NCI-H2196 treated with DMSO at 0.1 percent for 48 hours (cell line): ENCODE data around the gene CSNK1G3.
"Not testable (repeated sequence)": the region's sequence is repeated elsewhere in the genome, so short reads cannot be mapped to it uniquely, and the experiment has no call there.

Source experiments
- DNase-seq: peaks from one replicate; lab custom pipeline; 2025; ENCODE audit not compliant: unreplicated experiment; lab: John Stamatoyannopoulos, UW

CSNK1G3 gene

DNA sequence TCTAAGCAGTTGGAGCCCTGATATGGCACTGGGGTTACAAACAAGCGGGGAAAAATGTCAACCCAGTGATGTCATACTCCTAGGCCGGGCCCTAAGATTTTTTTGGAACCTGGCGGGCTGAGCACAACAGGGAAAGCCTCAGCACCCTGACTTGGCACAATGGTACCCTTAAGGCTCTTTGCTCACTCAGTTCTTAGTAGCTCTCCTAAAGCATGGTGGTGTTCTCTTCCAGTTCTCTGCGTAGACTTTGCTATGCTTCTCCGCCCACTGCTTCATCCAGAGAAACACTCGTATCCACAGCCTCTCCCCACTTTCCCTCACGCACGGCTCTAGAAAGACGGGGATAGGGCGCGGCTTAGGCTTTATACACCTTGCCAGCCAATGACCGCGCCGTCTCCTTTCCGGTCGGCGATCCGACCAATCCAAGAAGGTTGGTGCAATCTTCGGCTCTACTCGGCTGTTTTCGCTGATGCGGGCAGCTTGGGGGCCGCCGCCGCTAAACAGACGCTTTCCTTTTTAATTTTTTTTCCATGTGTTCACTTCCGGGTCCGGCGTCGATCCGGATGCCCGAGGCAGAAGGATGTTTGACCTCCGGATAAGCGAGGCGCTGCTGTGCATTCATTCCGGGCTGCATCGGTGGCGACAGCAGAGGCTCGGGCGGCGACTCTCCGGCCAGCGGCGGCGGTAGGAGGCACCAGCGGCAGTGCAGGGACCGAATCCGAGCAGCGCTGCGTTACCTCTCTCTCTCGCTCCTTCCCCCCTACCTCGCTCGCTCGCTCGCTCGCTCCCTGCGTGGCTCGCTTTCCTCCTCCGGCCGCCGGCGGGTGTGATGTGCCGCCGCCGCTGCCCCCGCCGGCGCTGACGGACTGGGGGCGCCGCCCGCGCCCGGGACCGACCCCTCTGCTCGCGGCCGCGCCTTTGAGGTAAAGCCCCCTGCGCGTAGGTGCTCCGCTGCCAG lies at the start of gene CSNK1G3:
CSNK1G3 (plus strand) TSS at position 530 of the 958 bp plus-strand sequence. CDS start 33,487 bp downstream, outside the sequence.
- peak; percentile 92 for DNase-seq

DNA sequence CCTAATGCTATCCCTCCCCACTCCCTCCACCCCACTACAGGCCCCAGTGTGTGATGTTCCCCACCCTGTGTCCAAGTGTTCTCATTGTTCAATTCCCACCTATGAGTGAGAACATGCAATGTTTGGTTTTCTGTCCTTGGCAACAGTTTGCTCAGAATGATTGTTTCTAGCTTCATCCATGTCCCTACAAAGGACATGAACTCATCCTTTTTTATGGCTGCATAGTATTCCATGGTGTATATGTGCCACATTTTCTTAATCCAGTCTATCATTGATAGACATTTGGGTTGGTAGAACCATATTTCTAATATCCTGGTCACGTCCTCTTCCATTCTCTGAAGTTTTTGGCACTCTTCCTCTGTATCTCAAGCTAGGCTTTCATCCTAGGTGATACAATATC lies 45.1 kb upstream of the CSNK1G3 start:
- DNase-seq, result not testable (repeated sequence)

DNA sequence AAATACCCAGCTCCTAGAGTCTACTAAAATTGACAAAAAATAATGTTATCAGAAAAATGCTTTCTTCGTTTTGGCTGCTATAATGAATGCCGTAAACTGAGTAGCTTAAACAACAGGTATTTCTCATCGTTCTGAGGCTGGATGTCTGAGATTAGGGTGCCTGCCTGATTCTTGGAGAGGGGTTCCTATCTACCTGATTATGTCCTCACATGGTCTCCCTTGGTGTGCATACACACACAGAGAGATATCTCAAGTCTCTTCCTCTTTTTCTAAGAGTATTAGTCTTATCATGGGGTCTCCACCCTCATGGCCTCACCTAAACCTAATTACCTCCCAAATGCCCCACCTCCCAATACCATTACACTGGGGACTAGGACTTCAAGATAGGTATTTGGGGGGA lies 40.6 kb upstream of the CSNK1G3 start:
- no peak for DNase-seq

- no peak for DNase-seq
Measured at GRCh38 chr5:123472150-123472924, 39.6 kb upstream of the CSNK1G3 start.

GRCh38 chr5:123474228-123474627 lies 37.7 kb upstream of the CSNK1G3 start:
- no peak for DNase-seq

GRCh38 chr5:123476731-123477130 lies 35.2 kb upstream of the CSNK1G3 start:
- DNase-seq, result no peak

- no peak for DNase-seq
Measured at GRCh38 chr5:123478546-123478945, 33.4 kb upstream of the CSNK1G3 start.

GRCh38 chr5:123482258-123482657 lies 29.7 kb upstream of the CSNK1G3 start:
- no peak for DNase-seq

- DNase-seq, result no peak
Measured at GRCh38 chr5:123483446-123484077, 28.4 kb upstream of the CSNK1G3 start.

DNA sequence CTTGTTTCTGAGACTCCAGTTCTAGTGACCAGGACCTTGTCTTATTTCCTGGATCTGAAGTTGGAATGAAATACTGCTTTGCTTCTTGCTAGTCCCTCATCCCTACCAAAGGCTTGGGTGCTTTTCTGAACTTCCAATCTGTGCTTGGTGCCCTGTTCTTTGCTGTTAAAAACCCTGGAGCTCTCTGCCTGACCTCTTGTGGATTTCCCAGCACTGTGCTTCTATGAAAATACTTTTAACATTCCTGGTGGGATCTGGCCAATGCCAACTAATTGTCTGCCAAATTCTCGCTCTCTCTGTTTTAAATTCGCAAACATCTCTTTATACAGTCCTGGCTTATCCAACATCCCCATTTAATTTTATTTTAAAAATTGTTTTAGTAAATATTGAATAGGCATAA lies 26.7 kb upstream of the CSNK1G3 start:
- no peak for DNase-seq

DNA sequence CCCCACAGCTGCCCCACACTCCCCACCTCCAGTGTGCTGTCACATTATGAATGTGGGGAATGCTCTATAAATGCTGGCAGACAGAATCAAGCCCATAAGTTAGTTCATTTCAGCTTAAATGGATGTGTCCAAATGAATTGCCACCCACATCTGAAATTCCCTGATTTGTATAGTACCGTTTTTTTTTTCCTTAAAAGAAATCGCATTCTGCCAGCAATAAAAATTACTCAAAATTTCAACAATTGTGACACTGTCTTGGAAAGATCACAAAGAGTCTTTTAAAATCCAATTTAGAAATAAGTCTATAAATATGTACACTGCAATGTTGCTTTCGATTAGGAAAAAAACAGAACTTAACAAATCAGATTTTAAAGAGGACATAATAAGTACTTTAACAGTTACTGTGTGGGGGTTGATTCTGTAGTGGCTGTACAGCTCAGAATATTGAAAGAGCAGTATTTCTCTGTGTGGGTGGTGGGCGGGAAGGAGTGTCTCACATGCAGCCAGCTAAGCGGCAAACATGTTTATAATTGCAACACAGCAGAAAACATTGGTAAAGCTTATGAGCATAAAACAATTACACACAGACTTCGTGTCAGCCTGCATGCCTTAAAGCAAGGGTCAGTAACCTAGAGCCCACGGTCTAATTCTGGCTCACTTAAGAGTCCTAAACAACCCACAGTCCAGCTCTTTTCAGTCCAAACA lies 24.9 kb upstream of the CSNK1G3 start:
- no peak for DNase-seq

GRCh38 chr5:123490974-123491373 lies 21.0 kb upstream of the CSNK1G3 start:
- DNase-seq, result no peak

DNA sequence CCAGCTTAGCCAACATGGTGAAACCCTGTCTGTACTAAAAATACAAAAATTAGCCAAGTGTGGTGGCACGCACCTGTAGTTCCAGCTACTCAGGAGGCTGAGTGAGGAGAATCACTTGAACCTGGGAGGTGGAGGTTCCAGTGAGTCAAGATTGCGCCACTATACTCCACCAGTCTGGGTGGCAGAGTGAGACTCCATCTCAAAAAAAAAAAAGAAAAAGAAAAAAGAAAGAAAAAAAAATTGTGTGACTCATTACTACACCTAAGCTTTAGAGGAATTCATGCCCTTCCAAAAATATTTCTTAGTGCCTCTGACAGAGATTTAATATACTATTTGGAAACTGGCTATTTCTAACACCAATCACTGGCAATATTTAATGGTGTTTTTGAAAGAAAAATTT lies 16.8 kb upstream of the CSNK1G3 start:
- not testable (repeated sequence) for DNase-seq

DNA sequence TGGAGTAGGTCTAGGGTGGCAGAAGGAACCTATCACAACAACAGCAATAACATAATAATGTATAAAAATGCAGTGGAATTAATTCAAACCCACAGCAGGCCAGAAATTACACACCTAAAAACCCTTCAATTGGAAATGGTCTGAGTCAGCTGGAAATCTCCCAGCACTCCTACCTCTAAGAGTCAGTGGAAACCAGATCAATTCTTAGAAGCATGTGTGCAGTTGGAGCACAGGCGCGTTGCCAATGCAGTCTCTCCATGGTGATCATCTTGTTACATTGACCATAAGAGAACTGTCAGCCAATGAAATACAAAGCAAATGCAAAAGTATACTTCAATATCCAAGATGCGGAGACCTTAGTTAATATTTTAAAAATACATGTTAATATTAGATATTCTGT lies 15.1 kb upstream of the CSNK1G3 start:
- DNase-seq, result peak; percentile 21

GRCh38 chr5:123500471-123500870 lies 11.5 kb upstream of the CSNK1G3 start:
- no peak for DNase-seq

- DNase-seq, result no peak
Measured at GRCh38 chr5:123502120-123502519, 9.9 kb upstream of the CSNK1G3 start.

DNA sequence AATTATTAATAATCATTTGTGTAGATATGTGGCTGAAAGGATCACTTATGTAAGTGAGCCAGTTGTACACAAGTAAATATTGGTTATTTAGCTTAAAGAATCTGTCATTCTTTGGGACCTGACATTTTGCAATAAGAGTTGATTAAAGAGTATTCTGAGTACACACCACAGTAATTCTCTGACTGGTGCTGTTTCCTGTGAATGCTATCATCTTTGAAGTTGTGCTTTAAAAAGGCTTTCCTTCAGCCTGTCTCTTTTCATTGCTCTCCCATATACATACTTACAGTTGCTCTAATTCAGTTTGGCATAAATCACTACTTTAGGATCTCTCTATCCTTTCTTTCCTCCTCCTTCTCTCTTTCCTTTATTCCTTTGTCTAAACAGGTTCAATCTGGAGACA lies 8.7 kb upstream of the CSNK1G3 start:
- DNase-seq, result no peak

DNA sequence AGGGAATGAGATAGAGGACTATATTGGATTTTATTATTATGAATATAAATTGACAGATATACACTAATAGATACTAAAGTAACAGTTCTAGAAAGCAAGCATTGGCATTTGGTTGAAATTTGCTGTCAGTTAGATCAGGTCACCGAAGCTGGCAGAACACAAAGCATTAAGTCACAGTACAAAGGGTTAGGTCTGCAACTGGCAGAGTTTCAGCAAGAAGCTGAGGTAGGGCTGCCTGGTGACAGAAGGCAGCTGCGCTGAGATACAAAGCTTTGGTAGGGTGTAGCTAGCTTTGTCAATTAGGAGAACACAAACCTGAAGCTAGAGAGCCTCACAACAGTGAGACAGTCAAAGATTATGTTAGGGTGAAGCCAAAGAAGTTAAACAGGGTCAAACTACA lies 6.3 kb upstream of the CSNK1G3 start:
- DNase-seq, result no peak

DNA sequence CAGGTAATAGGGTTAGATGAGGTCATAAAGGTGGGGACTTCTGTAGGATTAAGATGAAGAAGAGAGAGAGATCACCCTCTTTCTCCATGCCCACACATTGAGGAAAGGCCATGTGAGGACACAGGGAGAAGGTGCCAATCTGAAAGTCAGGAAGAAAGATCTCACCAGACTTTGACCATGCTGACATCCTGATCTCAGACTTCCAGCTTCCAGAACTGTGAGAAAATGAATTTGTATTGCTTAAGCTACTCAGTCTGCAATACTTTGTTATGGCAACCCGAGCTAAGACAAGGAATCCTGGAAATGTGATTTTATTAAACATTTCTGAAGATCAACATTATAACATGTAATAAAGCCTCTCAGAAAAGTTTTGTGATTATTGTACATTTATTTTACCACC lies 3.5 kb upstream of the CSNK1G3 start:
- DNase-seq, result no peak

- no peak for DNase-seq
Measured at GRCh38 chr5:123511290-123511647, 708 bp upstream of the CSNK1G3 start.
